Thyroid gland (tissue), 4 donors: ENCODE results near the gene FMN1.

Experiments used
- CTCF ChIP-seq, 6 experiments: fragments of 200-600 bp in 3 of 6; fragments of 450-650 bp in 3 of 6; sonication (generic) in 3 of 6; IDR thresholded peaks; one replicate each; pipeline ENCODE4 v1.5.1; 2016 to 2019; ENCODE audit warnings: antibody characterized with exemption in 6 of 6, mild to moderate bottlenecking in 2 of 6, inconsistent platforms in 1 of 6, moderate library complexity in 1 of 6
- POLR2A ChIP-seq, 2 donors: fragments of 450-650 bp; IDR thresholded peaks; one replicate each; pipeline ENCODE4 v1.6.1; 2017; ENCODE audit warnings: antibody characterized with exemption in 2 of 2, mild to moderate bottlenecking in 2 of 2, moderate library complexity in 1 of 2

GRCh38 chr15:32831485-32831884 is 363.0 kb downstream of the FMN1 start:
- TF ChIP-seq CTCF (IDR thresholded peaks at IDR 0.05) (no peak), POLR2A (IDR thresholded peaks at IDR 0.05) (no peak)
